ENCODE results near the gene AOC1.

- TF ChIP-seq CHD1 (IDR thresholded peaks at IDR 0.05; ENCODE audit: low read depth, low read length) (no peak), CTCF (conservative IDR thresholded peaks at IDR 0.05; ENCODE audit: low read depth, low read length) (no peak), CEBPB (IDR thresholded peaks at IDR 0.05; ENCODE audit: low read depth, low read length) (no peak), BHLHE40 (IDR thresholded peaks at IDR 0.05; ENCODE audit: low read depth, low read length) (no peak), FOS (IDR thresholded peaks at IDR 0.05; ENCODE audit: low read depth, low read length) (no peak), POLR2A (IDR thresholded peaks at IDR 0.05; ENCODE audit: low read depth, low read length) (no peak), USF2 (IDR thresholded peaks at IDR 0.05; ENCODE audit: low read depth, low read length) (no peak), RCOR1 (IDR thresholded peaks at IDR 0.05; ENCODE audit: insufficient replicate concordance, low read length) (no peak), NFE2L2 (IDR thresholded peaks at IDR 0.05; ENCODE audit: low read depth, low read length) (no peak), RFX5 (IDR thresholded peaks at IDR 0.05; ENCODE audit: low read depth, low read length) (no peak), SMC3 (IDR thresholded peaks at IDR 0.05; ENCODE audit: low read depth, low read length) (no peak), RAD21 (IDR thresholded peaks at IDR 0.05; ENCODE audit: low read length) (no peak)
These were observed 57.1 kb downstream of the AOC1 start for GRCh38 chr7:150909200-150909995.
